Measurements from ENCODE around the gene KRTAP10-12.
A peak's percentile ranks its signal among the peaks of the same experiment; 100 is the strongest.

The KRTAP10-12 gene

DNA sequence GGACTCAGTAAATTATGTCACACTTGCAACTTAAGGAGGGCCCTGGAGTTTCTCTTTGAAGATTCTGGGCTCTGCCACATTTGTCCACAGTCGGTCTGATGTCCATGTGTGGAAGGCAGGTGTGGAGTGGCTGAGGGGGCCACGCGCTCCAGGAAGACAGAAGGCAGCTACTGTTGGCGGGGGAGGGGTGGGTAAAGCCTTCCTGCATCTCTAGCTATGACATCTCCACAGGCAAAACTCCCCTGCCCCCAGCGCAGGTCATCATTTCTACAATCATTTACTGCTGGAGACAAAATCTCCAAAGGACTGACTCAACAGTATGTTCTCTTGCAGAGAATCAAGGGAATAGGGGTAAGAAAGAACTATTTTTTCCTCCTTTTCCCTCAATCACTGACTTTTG is 25.8 kb downstream of the KRTAP10-12 start:
- Histone ChIP-seq H3K27me3 (ENCODE audit: control insufficient read depth in 3 of 3, insufficient read depth in 3 of 3, low read depth in 1 of 3, low read length in 3 of 3) (peaks cover 0 to 47% (median 8%) of the 10 kb centered on the region in 3 experiments), H4K91ac (ENCODE audit: low read depth, low read length, poor library complexity) (no peak overlapping the region), H3K79me1 (ENCODE audit: low read depth, low read length) (no peaks in the 10 kb centered on the region), H2BK12ac (ENCODE audit: low read length) (no peak overlapping the region), H4K8ac (ENCODE audit: low read depth, low read length) (no peak overlapping the region), H3K27ac (replicated peaks; ENCODE audit: low read length) (no peak overlapping the region), H3K9ac (ENCODE audit: low read depth, low read length, poor library complexity) (no peak overlapping the region), H3K36me3 (replicated peaks in 1 of 2; ENCODE audit: control insufficient read depth in 2 of 2, insufficient read depth in 2 of 2, low read length in 2 of 2) (no peaks in the 10 kb centered on the region), H3K4me1 (ENCODE audit: control insufficient read depth in 2 of 2, insufficient read depth in 1 of 2, low read depth in 1 of 2, low read length in 2 of 2) (peaks cover 0 to 2% of the 10 kb centered on the region in 2 donors), H3K14ac (ENCODE audit: low read length) (no peak overlapping the region), H2AFZ (ENCODE audit: low read length) (peak overlapping the region; percentile 80), H3K18ac (ENCODE audit: low read length) (no peak overlapping the region), H2BK15ac (ENCODE audit: low read length) (no peak overlapping the region), H3K4ac (ENCODE audit: low read length) (no peak overlapping the region), H3K4me3 (ENCODE audit: low read length in 2 of 2) (no peak overlapping the region), H3K23ac (ENCODE audit: low read depth, low read length, poor library complexity) (no peak overlapping the region), H2BK120ac (ENCODE audit: low read depth, low read length) (no peak overlapping the region), H3K4me2 (ENCODE audit: insufficient read depth, low read length, poor library complexity, severe bottlenecking) (no peak overlapping the region), H3K9me3 (replicated peaks in 1 of 2; ENCODE audit: control insufficient read depth in 2 of 2, insufficient read depth in 1 of 2, low read depth in 1 of 2, low read length in 2 of 2) (peaks cover 0 to 2% of the 10 kb centered on the region in 2 donors), H2BK5ac (ENCODE audit: low read length) (no peak overlapping the region), H2AK5ac (ENCODE audit: low read depth, low read length) (no peak overlapping the region)
- no CpG with 5 or more reads among the region's 5 CpGs for WGBS, 2 donors (ENCODE audit: extremely low coverage in 2 of 2, insufficient read length in 2 of 2, insufficient replicate concordance in 1 of 2)
- no peak for DNase-seq (ENCODE audit: low spot score)

DNA sequence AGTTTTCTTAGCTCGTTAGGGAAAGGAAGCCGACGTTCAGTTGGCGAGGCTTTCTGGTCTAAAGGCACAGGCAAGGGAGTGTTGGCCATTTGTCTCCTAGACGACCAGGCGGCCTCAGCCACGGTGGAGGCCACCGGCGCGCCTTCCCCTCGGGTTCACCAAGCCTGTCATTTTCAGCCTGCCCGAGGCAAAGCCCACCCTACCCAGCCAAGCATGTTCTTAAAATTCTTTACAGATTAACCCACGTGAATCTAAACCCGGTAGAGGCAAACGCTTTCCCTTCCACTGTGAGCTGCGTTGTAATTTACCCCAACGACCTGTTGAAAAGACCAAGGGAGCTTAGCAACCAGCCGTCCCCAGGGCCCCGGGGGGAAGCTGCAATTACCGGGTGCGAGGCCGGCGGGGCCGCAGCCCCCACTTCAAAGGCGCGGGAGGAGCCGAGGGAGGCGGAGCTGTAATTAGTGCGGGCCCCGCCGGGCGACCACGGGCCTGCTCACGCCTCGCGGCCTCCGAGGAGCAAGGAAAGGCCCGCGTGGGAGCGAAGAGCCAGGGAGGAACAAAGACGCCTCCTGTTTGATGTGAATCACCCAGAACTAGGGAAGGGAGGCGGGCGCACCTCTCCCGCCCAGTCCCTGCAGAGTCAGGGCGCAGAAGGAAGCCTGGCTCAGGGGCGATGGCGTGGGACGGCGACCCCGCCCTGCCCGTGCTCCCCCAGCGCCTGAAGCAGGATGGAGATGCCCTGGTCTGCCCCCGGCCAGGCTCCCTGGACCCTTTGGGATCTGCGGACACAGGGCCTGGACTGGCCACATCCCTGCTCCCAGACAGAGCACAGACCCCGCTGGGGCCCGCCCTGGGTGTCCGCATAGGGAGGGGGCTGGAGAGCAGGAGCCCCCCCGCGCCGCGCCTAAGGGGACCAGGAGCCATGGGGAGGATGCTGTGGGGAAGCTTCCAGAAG is 26.5 kb downstream of the KRTAP10-12 start:
- no CpG with 5 or more reads among the region's 61 CpGs for WGBS, 2 donors (ENCODE audit: extremely low coverage in 2 of 2, insufficient read length in 2 of 2, insufficient replicate concordance in 1 of 2)
- H3K4ac ChIP-seq (ENCODE audit: low read length) = no peak overlapping the region
- H2AK5ac ChIP-seq (ENCODE audit: low read depth, low read length) = peak overlapping the region; percentile 93

DNA sequence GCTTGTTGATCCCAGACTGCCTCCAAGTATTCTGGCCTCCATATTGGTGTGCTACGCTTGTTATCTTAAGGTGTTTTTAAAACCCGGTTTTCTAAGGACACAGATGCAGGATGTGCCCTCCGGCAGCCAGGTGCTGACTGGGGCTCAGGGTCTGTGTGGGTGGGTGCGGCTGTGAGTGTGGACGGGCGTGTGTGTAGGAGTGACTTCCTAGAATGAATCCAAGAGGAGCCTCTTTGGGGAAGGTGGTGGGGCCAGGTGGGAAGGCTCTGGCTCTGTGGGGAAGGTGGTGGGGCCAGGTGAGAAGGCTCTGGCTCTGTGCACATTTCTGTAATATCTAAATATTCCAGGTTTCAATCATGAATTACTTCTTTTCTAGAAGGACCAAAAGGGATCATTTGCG is 27.2 kb downstream of the KRTAP10-12 start:
- H3K27me3 ChIP-seq (ENCODE audit: control insufficient read depth in 3 of 3, insufficient read depth in 3 of 3, low read depth in 1 of 3, low read length in 3 of 3) = peaks cover 0 to 39% (median 8%) of the 10 kb centered on the region in 3 experiments
- H4K91ac ChIP-seq (ENCODE audit: low read depth, low read length, poor library complexity) = no peak overlapping the region
- no peak overlapping the region for H3K4me2 ChIP-seq (ENCODE audit: insufficient read depth, low read length, poor library complexity, severe bottlenecking)
- H3K9ac ChIP-seq (ENCODE audit: low read depth, low read length, poor library complexity) = no peak overlapping the region
- peak overlapping the region; percentile 76 for H2BK15ac ChIP-seq (ENCODE audit: low read length)
- H3K4me3 ChIP-seq (ENCODE audit: low read length in 2 of 2) = no peak overlapping the region
- H2AK5ac ChIP-seq (ENCODE audit: low read depth, low read length) = peak overlapping the region; percentile 93
- peak overlapping the region; percentile 9 for H2BK120ac ChIP-seq (ENCODE audit: low read depth, low read length)
- no peak overlapping the region for H2AFZ ChIP-seq (ENCODE audit: low read length)
- peak overlapping the region; percentile 94 for H3K14ac ChIP-seq (ENCODE audit: low read length)
- no CpG with 5 or more reads among the region's 7 CpGs for WGBS, 2 donors (ENCODE audit: extremely low coverage in 2 of 2, insufficient read length in 2 of 2, insufficient replicate concordance in 1 of 2)
- H3K23ac ChIP-seq (ENCODE audit: low read depth, low read length, poor library complexity) = no peak overlapping the region
- no peak overlapping the region for H2BK5ac ChIP-seq (ENCODE audit: low read length)
- no peak overlapping the region for H2BK12ac ChIP-seq (ENCODE audit: low read length)
- H3K18ac ChIP-seq (ENCODE audit: low read length) = peak overlapping the region; percentile 97
- peaks cover 0 to 2% of the 10 kb centered on the region in 2 donors for H3K9me3 ChIP-seq (replicated peaks in 1 of 2; ENCODE audit: control insufficient read depth in 2 of 2, insufficient read depth in 1 of 2, low read depth in 1 of 2, low read length in 2 of 2)
- H3K4ac ChIP-seq (ENCODE audit: low read length) = no peak overlapping the region
- no peaks in the 10 kb centered on the region for H3K79me1 ChIP-seq (ENCODE audit: low read depth, low read length)
- no peak overlapping the region for H3K27ac ChIP-seq (replicated peaks; ENCODE audit: low read length)
- no peak overlapping the region for H4K8ac ChIP-seq (ENCODE audit: low read depth, low read length)
- H3K36me3 ChIP-seq (replicated peaks in 1 of 2; ENCODE audit: control insufficient read depth in 2 of 2, insufficient read depth in 2 of 2, low read length in 2 of 2) = no peaks in the 10 kb centered on the region
- H3K4me1 ChIP-seq (ENCODE audit: control insufficient read depth in 2 of 2, insufficient read depth in 1 of 2, low read depth in 1 of 2, low read length in 2 of 2) = peaks cover 0 to 2% of the 10 kb centered on the region in 2 donors
- DNase-seq (ENCODE audit: low spot score) = no peak

More for the DNA sequence above, 26.5 kb downstream of the KRTAP10-12 start:
- H2AFZ ChIP-seq (ENCODE audit: low read length) = peak overlapping the region; percentile 80
- DNase-seq (ENCODE audit: low spot score) = no peak
- H2BK12ac ChIP-seq (ENCODE audit: low read length) = peak overlapping the region; percentile 82
- H3K14ac ChIP-seq (ENCODE audit: low read length) = no peak overlapping the region
- H2BK15ac ChIP-seq (ENCODE audit: low read length) = peak overlapping the region; percentile 91
- peak overlapping the region; percentile 97 for H3K18ac ChIP-seq (ENCODE audit: low read length)
- peaks cover 0 to 46% (median 8%) of the 10 kb centered on the region in 3 experiments for H3K27me3 ChIP-seq (ENCODE audit: control insufficient read depth in 3 of 3, insufficient read depth in 3 of 3, low read depth in 1 of 3, low read length in 3 of 3)
- no peak overlapping the region for H4K91ac ChIP-seq (ENCODE audit: low read depth, low read length, poor library complexity)
- H3K4me2 ChIP-seq (ENCODE audit: insufficient read depth, low read length, poor library complexity, severe bottlenecking) = peak overlapping the region; percentile 28
- peaks cover 0 to 2% of the 10 kb centered on the region in 2 donors for H3K9me3 ChIP-seq (replicated peaks in 1 of 2; ENCODE audit: control insufficient read depth in 2 of 2, insufficient read depth in 1 of 2, low read depth in 1 of 2, low read length in 2 of 2)
- H3K4me3 ChIP-seq (ENCODE audit: low read length in 2 of 2) = no peak overlapping the region
- H2BK120ac ChIP-seq (ENCODE audit: low read depth, low read length) = peak overlapping the region; percentile 9
- H3K23ac ChIP-seq (ENCODE audit: low read depth, low read length, poor library complexity) = no peak overlapping the region
- peaks cover 0 to 2% of the 10 kb centered on the region in 2 donors for H3K4me1 ChIP-seq (ENCODE audit: control insufficient read depth in 2 of 2, insufficient read depth in 1 of 2, low read depth in 1 of 2, low read length in 2 of 2)
- H3K27ac ChIP-seq (replicated peaks; ENCODE audit: low read length) = no peak overlapping the region
- H2BK5ac ChIP-seq (ENCODE audit: low read length) = no peak overlapping the region
- H3K9ac ChIP-seq (ENCODE audit: low read depth, low read length, poor library complexity) = peak overlapping the region; percentile 66
- H3K36me3 ChIP-seq (replicated peaks in 1 of 2; ENCODE audit: control insufficient read depth in 2 of 2, insufficient read depth in 2 of 2, low read length in 2 of 2) = no peaks in the 10 kb centered on the region
- H3K79me1 ChIP-seq (ENCODE audit: low read depth, low read length) = no peaks in the 10 kb centered on the region
- no peak overlapping the region for H4K8ac ChIP-seq (ENCODE audit: low read depth, low read length)

DNA sequence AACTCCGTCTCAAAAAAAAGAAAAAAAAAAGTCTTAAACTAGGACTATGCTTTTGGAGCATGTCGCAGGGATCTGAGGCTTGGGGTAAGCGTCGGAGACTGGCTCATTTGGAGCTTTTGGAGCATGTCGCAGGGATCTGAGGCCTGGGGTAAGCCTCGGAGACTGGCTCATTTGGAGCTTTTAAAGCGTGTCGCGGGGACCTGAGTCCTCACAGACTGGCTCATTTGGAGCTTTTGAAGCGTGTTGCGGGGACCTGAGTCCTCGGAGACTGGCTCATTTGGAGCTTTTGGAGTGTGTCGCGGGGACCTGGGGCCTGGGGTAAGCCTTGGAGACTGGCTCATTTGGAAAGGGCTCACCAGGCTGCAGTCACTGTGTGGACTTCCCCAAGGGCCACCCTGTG is 28.0 kb downstream of the KRTAP10-12 start:
- H3K79me1 ChIP-seq (ENCODE audit: low read depth, low read length) = no peaks in the 10 kb centered on the region
- no peaks in the 10 kb centered on the region for H3K36me3 ChIP-seq (replicated peaks in 1 of 2; ENCODE audit: control insufficient read depth in 2 of 2, insufficient read depth in 2 of 2, low read length in 2 of 2)
- H2BK120ac ChIP-seq (ENCODE audit: low read depth, low read length) = no peak overlapping the region
- no CpG with 5 or more reads among the region's 14 CpGs for WGBS, 2 donors (ENCODE audit: extremely low coverage in 2 of 2, insufficient read length in 2 of 2, insufficient replicate concordance in 1 of 2)
- H2AK5ac ChIP-seq (ENCODE audit: low read depth, low read length) = no peak overlapping the region
- no peak overlapping the region for H3K18ac ChIP-seq (ENCODE audit: low read length)
- H3K4me3 ChIP-seq (ENCODE audit: low read length in 2 of 2) = no peak overlapping the region
- H2BK5ac ChIP-seq (ENCODE audit: low read length) = no peak overlapping the region
- H3K23ac ChIP-seq (ENCODE audit: low read depth, low read length, poor library complexity) = no peak overlapping the region
- H3K4me1 ChIP-seq (ENCODE audit: control insufficient read depth in 2 of 2, insufficient read depth in 1 of 2, low read depth in 1 of 2, low read length in 2 of 2) = peaks cover 0 to 2% of the 10 kb centered on the region in 2 donors
- H2BK12ac ChIP-seq (ENCODE audit: low read length) = no peak overlapping the region
- no peak overlapping the region for H3K4ac ChIP-seq (ENCODE audit: low read length)
- peaks cover 0 to 39% (median 8%) of the 10 kb centered on the region in 3 experiments for H3K27me3 ChIP-seq (ENCODE audit: control insufficient read depth in 3 of 3, insufficient read depth in 3 of 3, low read depth in 1 of 3, low read length in 3 of 3)
- no peak for DNase-seq (ENCODE audit: low spot score)
- no peak overlapping the region for H3K27ac ChIP-seq (replicated peaks; ENCODE audit: low read length)
- no peak overlapping the region for H3K4me2 ChIP-seq (ENCODE audit: insufficient read depth, low read length, poor library complexity, severe bottlenecking)
- no peak overlapping the region for H2AFZ ChIP-seq (ENCODE audit: low read length)
- H3K9ac ChIP-seq (ENCODE audit: low read depth, low read length, poor library complexity) = no peak overlapping the region
- no peak overlapping the region for H2BK15ac ChIP-seq (ENCODE audit: low read length)
- H4K91ac ChIP-seq (ENCODE audit: low read depth, low read length, poor library complexity) = no peak overlapping the region
- H3K9me3 ChIP-seq (replicated peaks in 1 of 2; ENCODE audit: control insufficient read depth in 2 of 2, insufficient read depth in 1 of 2, low read depth in 1 of 2, low read length in 2 of 2) = peaks cover 0 to 4% of the 10 kb centered on the region in 2 donors
- H3K14ac ChIP-seq (ENCODE audit: low read length) = no peak overlapping the region
- no peak overlapping the region for H4K8ac ChIP-seq (ENCODE audit: low read depth, low read length)

All from neuronal stem cell (in vitro differentiated cells).